Measurements from ENCODE around the gene OLFML1. TPM values are rescaled to one million over a fixed set of nuclear protein-coding genes. Genes with fewer than 3 reads are reported as not detected.

The OLFML1 gene
- total RNA-seq, 1 donor from 2014 or later = 0.33 TPM

- no peak overlapping the region for H3K4me3 Mint-ChIP-seq (ENCODE audit: unreplicated experiment)
- H3K9me3 Mint-ChIP-seq (ENCODE audit: unreplicated experiment) = no peaks in the 10 kb centered on the region
- H3K36me3 Mint-ChIP-seq (ENCODE audit: low read depth, unreplicated experiment) = no peaks in the 10 kb centered on the region
These were observed 42.6 kb upstream of the OLFML1 start for GRCh38 chr11:7442588-7443215.

DNA sequence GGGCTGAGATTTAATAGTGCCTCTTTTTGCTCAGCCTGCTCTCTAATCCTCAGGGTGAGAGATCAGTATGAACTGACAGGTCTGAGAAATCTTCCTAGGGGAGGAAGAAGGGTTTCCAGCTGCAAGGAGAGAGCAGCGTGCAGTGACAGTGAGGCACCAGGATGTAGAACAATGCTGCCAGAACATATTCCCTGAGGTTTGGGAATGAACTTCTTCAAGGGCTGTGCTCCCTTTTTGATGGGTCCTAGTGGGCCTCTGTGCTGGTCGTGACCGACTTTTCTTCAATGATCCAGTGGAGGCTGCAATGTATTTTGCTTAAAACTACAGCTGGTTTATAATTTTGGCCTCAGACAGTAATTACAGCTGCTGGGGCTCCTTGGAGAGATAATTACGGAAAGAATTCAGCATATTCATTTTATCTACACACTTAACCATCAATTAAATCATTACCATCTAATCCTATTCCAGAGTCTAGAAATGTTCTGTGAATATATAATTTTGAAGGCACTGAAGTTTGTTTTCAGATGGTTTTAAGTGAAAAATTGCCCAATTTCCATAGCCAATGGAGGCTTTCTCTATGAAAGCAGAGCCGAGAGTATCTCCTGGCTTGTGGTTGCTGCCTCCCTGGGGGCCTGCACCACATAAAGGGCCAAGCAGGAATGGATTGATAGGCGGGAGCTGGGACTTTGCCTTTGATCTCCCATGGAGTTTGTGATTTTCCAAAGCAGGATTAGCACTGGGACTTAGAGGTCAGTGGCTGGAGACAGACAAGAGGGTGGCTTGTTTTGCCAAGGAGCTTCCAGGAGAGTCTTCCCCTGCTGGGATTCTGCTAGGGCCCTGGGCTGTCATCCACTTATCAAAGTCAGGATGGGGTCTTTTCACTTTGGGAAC, 41.0 kb upstream of the OLFML1 start:
- no peak overlapping the region for H3K4me3 Mint-ChIP-seq (ENCODE audit: unreplicated experiment)
- no peaks in the 10 kb centered on the region for H3K9me3 Mint-ChIP-seq (ENCODE audit: unreplicated experiment)
- peaks cover 2% of the 10 kb centered on the region for H3K27me3 Mint-ChIP-seq (ENCODE audit: unreplicated experiment)
- H3K36me3 Mint-ChIP-seq (ENCODE audit: low read depth, unreplicated experiment) = no peaks in the 10 kb centered on the region
- DNase-seq (ENCODE audit: low spot score) = no peak
- peaks cover 2% of the 10 kb centered on the region for H3K4me1 Mint-ChIP-seq (ENCODE audit: unreplicated experiment)
- no peak overlapping the region for H3K27ac Mint-ChIP-seq (ENCODE audit: unreplicated experiment)
- TF ChIP-seq, protein P1, sequence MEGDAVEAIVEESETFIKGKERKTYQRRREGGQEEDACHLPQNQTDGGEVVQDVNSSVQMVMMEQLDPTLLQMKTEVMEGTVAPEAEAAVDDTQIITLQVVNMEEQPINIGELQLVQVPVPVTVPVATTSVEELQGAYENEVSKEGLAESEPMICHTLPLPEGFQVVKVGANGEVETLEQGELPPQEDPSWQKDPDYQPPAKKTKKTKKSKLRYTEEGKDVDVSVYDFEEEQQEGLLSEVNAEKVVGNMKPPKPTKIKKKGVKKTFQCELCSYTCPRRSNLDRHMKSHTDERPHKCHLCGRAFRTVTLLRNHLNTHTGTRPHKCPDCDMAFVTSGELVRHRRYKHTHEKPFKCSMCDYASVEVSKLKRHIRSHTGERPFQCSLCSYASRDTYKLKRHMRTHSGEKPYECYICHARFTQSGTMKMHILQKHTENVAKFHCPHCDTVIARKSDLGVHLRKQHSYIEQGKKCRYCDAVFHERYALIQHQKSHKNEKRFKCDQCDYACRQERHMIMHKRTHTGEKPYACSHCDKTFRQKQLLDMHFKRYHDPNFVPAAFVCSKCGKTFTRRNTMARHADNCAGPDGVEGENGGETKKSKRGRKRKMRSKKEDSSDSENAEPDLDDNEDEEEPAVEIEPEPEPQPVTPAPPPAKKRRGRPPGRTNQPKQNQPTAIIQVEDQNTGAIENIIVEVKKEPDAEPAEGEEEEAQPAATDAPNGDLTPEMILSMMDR (IDR thresholded peaks at IDR 0.05; ENCODE audit: unreplicated experiment) = no peak

More at GRCh38 chr11:7442588-7443215, 42.6 kb upstream of the OLFML1 start:
- TF ChIP-seq, protein P1 (IDR thresholded peaks at IDR 0.05; ENCODE audit: unreplicated experiment) = peak; percentile 77
- Mint-ChIP-seq H3K27me3 (ENCODE audit: unreplicated experiment) (peaks cover 2% of the 10 kb centered on the region), H3K4me1 (ENCODE audit: unreplicated experiment) (no peaks in the 10 kb centered on the region), H3K27ac (ENCODE audit: unreplicated experiment) (no peak overlapping the region)
- peak; percentile 85 for DNase-seq (ENCODE audit: low spot score)

GRCh38 chr11:7445564-7445963, 39.7 kb upstream of the OLFML1 start:
- Mint-ChIP-seq H3K4me3 (ENCODE audit: unreplicated experiment) (no peak overlapping the region), H3K36me3 (ENCODE audit: low read depth, unreplicated experiment) (no peaks in the 10 kb centered on the region), H3K4me1 (ENCODE audit: unreplicated experiment) (peaks cover 3% of the 10 kb centered on the region), H3K9me3 (ENCODE audit: unreplicated experiment) (no peaks in the 10 kb centered on the region), H3K27ac (ENCODE audit: unreplicated experiment) (no peak overlapping the region), H3K27me3 (ENCODE audit: unreplicated experiment) (peaks cover 2% of the 10 kb centered on the region)
- TF ChIP-seq, protein P1 (IDR thresholded peaks at IDR 0.05; ENCODE audit: unreplicated experiment) = no peak
- DNase-seq (ENCODE audit: low spot score) = no peak

GRCh38 chr11:7448201-7448600, 37.1 kb upstream of the OLFML1 start:
- H3K4me3 Mint-ChIP-seq (ENCODE audit: unreplicated experiment) = no peak overlapping the region
- H3K4me1 Mint-ChIP-seq (ENCODE audit: unreplicated experiment) = peaks cover 3% of the 10 kb centered on the region
- H3K27ac Mint-ChIP-seq (ENCODE audit: unreplicated experiment) = no peak overlapping the region
- H3K9me3 Mint-ChIP-seq (ENCODE audit: unreplicated experiment) = no peaks in the 10 kb centered on the region
- peaks cover 2% of the 10 kb centered on the region for H3K27me3 Mint-ChIP-seq (ENCODE audit: unreplicated experiment)
- H3K36me3 Mint-ChIP-seq (ENCODE audit: low read depth, unreplicated experiment) = no peaks in the 10 kb centered on the region
- TF ChIP-seq, protein P1 (IDR thresholded peaks at IDR 0.05; ENCODE audit: unreplicated experiment) = no peak
- DNase-seq (ENCODE audit: low spot score) = no peak

Data from endothelial cell (in vitro differentiated cells).